ENCODE data around the gene SMAD7.

GRCh38 chr18:48987821-48988220 is 37.1 kb upstream of the SMAD7 start:
- TF ChIP-seq CTCF (conservative IDR thresholded peaks at IDR 0.05; ENCODE audit: low read depth, low read length) (no peak), EZH2 (IDR thresholded peaks at IDR 0.05; ENCODE audit: borderline replicate concordance, low read depth, low read length, poor library complexity, severe bottlenecking) (no peak)

Data from A673 (cell line).